Vagina (tissue), 2 donors: ENCODE measurements around the gene SMARCD1. TPM values are rescaled to one million over a fixed set of nuclear protein-coding genes. Genes with fewer than 3 reads are reported as not detected.

Experiments used
- DNase-seq, 2 donors: peaks; one replicate each; pipeline ENCODE4 v3.0.0-alpha.2; 2017; ENCODE audit errors: extremely low spot score in 2 of 2
- H3K27ac ChIP-seq: fragments of 200-600 bp; sonication (generic); one replicate; pipeline ENCODE4 v1.5.1; 2019
- H3K27me3 ChIP-seq: fragments of 200-600 bp; sonication (generic); one replicate; pipeline ENCODE4 v1.5.1; 2019
- H3K36me3 ChIP-seq, 2 donors: fragments of 200-600 bp; sonication (generic); one replicate each; pipeline ENCODE4 v1.5.1; 2017 to 2019
- H3K4me1 ChIP-seq: fragments of 200-600 bp; sonication (generic); one replicate; pipeline ENCODE4 v1.5.1; 2019
- H3K4me3 ChIP-seq, 2 donors: fragments of 200-600 bp; sonication (generic); 1 replicate in 1 of 2; 2 replicates in 1 of 2; pipeline ENCODE4 v1.5.1; 2016 to 2019
- H3K9me3 ChIP-seq: fragments of 200-600 bp; sonication (generic); one replicate; pipeline ENCODE4 v1.5.1; 2019
- POLR2A ChIP-seq, 2 donors: fragments of 450-650 bp; IDR thresholded peaks; one replicate each; pipeline ENCODE4 v1.6.1; 2017; ENCODE audit warnings: antibody characterized with exemption in 2 of 2, mild to moderate bottlenecking in 2 of 2, moderate library complexity in 2 of 2
- POLR2AphosphoS5 ChIP-seq, 2 donors: sonication (generic); formaldehyde crosslinking; IDR thresholded peaks; one replicate each; pipeline ENCODE4 v1.9.0; 2017; ENCODE audit warnings: antibody characterized with exemption in 2 of 2, mild to moderate bottlenecking in 2 of 2, low read depth in 1 of 2; ENCODE audit not compliant: insufficient read depth in 1 of 2
- intact Hi-C: fragments of 100-400 bp; cut with DNase I; formaldehyde crosslinking; loops from one replicate; pipeline ENCODE4 v1.15.1; 2023
- total RNA-seq: library from RNA; depleted of rRNA; stranded (reverse); fragments of >200 nt; gene quantifications from one replicate; pipeline ENCODE4 v1.2.3, GENCODE V29; 2016
- TF ChIP-seq, protein P1 (sequence below), 3 experiments: fragments of 450-650 bp in 2 of 3; fragments of 200-600 bp in 1 of 3; sonication (generic) in 1 of 3; IDR thresholded peaks; one replicate each; pipeline ENCODE4 v1.5.1; 2017 to 2019; ENCODE audit warnings: antibody characterized with exemption in 3 of 3, mild to moderate bottlenecking in 2 of 3, moderate library complexity in 2 of 3

The SMARCD1 gene
- total RNA-seq, 1 donor from 2014 or later: 42.2 TPM

DNA sequence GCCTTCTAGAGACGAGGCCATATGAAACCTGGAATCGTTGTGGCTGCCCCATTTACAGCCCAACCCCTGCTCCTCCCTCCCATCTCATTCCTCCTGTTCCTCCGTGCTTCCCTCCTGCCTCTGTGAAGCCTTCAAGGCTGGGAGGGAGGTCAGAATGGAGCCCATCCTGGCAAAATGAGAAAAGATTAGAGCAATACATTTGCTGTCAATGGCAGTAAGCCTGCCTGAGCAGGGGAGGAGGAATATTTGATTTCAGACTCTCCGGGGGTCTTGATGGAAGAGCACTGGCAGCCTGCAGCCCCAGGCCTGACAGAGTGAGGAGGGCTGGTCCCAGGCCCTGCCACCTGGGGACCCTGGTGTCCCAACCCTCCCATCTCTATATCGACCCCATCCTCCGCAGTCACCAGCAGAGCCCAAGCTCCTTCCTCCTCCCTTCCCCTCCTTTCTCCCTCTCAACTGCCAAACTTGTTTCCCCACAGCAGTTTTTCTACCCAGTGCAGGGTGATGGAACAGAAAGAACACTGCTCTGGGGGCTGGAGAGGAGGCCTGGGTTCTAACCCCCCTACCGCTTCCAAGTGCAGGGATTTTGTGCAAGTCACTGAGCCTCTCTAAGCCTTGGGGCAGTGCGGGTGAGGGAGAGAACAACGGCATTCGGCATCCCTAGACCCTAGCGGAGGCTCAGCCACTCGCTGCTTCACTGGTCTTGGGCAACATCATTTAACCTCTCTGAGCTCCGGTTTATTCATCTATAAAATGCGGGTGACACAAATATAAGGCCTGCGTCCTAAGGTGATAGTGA is 43.9 kb upstream of the SMARCD1 start:
- no peak for DNase-seq
- Histone ChIP-seq H3K27ac (no peak overlapping the region), H3K4me3 (no peak overlapping the region), H3K9me3 (no peaks in the 10 kb centered on the region), H3K36me3 (no peaks in the 10 kb centered on the region), H3K27me3 (no peaks in the 10 kb centered on the region), H3K4me1 (peaks cover 17% of the 10 kb centered on the region)
- intact Hi-C loops: no loop called here
- TF ChIP-seq, protein P1, sequence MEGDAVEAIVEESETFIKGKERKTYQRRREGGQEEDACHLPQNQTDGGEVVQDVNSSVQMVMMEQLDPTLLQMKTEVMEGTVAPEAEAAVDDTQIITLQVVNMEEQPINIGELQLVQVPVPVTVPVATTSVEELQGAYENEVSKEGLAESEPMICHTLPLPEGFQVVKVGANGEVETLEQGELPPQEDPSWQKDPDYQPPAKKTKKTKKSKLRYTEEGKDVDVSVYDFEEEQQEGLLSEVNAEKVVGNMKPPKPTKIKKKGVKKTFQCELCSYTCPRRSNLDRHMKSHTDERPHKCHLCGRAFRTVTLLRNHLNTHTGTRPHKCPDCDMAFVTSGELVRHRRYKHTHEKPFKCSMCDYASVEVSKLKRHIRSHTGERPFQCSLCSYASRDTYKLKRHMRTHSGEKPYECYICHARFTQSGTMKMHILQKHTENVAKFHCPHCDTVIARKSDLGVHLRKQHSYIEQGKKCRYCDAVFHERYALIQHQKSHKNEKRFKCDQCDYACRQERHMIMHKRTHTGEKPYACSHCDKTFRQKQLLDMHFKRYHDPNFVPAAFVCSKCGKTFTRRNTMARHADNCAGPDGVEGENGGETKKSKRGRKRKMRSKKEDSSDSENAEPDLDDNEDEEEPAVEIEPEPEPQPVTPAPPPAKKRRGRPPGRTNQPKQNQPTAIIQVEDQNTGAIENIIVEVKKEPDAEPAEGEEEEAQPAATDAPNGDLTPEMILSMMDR (IDR thresholded peaks at IDR 0.05): no peak
- TF ChIP-seq POLR2A (IDR thresholded peaks at IDR 0.05) (no peak), POLR2AphosphoS5 (IDR thresholded peaks at IDR 0.05; ENCODE audit: insufficient read depth in 1 of 2, low read depth in 1 of 2) (no peak)

DNA sequence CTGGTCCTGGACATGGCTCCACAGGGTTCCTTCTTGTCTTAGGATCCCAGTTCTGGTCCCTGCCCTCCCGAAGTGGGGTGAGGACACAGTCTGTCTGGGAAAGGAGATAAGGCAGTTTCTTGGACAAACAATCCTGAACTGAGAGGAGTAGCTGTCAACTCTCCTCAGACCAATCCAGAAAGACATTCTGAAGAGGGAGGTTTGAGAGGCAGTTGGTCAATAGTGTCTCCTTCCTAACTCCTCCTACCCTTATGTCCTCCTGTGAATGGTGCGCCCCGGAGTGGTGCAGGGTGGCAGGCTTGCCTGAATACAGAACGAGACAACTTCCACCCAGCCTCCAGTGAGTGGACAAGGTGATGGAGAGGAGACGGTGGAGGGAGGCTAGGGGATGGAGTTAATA is 43.2 kb upstream of the SMARCD1 start:
- peaks cover 17% of the 10 kb centered on the region for H3K4me1 ChIP-seq
- no peak overlapping the region for H3K27ac ChIP-seq
- H3K27me3 ChIP-seq: no peaks in the 10 kb centered on the region
- DNase-seq: no peak
- TF ChIP-seq, protein P1 (IDR thresholded peaks at IDR 0.05): no peak
- TF ChIP-seq POLR2A (IDR thresholded peaks at IDR 0.05): no peak
- TF ChIP-seq POLR2AphosphoS5 (IDR thresholded peaks at IDR 0.05; ENCODE audit: insufficient read depth in 1 of 2, low read depth in 1 of 2): no peak
- intact Hi-C loops: no loop called here
- H3K9me3 ChIP-seq: no peaks in the 10 kb centered on the region
- no peaks in the 10 kb centered on the region for H3K36me3 ChIP-seq
- no peak overlapping the region for H3K4me3 ChIP-seq

DNA sequence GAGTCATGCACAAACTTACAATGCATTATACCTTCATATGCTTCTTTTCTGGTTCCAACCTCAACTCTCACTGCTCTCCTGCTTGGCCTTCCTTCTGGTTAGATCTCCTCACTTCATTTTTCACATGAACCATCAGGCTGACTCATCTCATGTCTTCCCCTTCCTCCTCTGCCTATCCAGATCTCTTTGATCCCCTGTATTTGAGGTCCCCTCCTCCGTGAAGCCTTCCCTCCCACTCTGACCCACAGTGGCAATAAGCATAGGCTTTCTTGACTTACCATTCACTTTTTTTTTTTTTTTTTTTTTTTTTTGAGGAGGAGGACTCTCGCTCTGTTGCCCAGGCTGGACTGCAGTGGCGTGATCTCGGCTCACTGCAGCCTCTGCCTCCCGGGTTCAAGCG is 42.4 kb upstream of the SMARCD1 start:
- no peaks in the 10 kb centered on the region for H3K36me3 ChIP-seq
- TF ChIP-seq POLR2A (IDR thresholded peaks at IDR 0.05) (no peak), POLR2AphosphoS5 (IDR thresholded peaks at IDR 0.05; ENCODE audit: insufficient read depth in 1 of 2, low read depth in 1 of 2) (no peak)
- TF ChIP-seq, protein P1 (IDR thresholded peaks at IDR 0.05): no peak
- H3K4me3 ChIP-seq: no peak overlapping the region
- intact Hi-C loops: no loop called here
- DNase-seq: no peak
- H3K9me3 ChIP-seq: no peaks in the 10 kb centered on the region
- H3K27ac ChIP-seq: no peak overlapping the region
- H3K27me3 ChIP-seq: no peaks in the 10 kb centered on the region
- H3K4me1 ChIP-seq: peaks cover 17% of the 10 kb centered on the region

DNA sequence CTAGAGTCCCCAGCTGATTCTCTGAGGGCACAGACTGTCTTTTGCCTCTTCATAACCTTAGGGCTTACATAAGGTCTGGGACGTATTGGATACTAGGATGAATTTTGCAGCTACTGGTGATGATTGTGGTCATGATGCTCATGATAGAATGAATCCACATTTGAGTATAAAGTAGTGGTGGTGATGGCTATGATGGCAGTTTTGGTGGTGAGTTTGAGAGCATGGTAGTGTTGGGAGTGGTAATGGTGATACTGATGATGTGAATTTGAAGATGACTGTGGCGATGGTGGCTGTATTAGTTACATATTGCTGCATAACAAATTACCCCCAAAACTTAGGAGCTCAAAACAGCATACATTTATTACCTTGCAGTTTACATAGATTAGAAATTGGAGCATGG is 41.8 kb upstream of the SMARCD1 start:
- intact Hi-C loops: no loop called here
- Histone ChIP-seq H3K36me3 (no peaks in the 10 kb centered on the region), H3K27ac (no peak overlapping the region), H3K27me3 (no peaks in the 10 kb centered on the region), H3K9me3 (no peaks in the 10 kb centered on the region), H3K4me1 (peaks cover 17% of the 10 kb centered on the region), H3K4me3 (no peak overlapping the region)
- DNase-seq: no peak
- TF ChIP-seq, protein P1 (IDR thresholded peaks at IDR 0.05): no peak
- no peak for TF ChIP-seq POLR2A (IDR thresholded peaks at IDR 0.05)
- TF ChIP-seq POLR2AphosphoS5 (IDR thresholded peaks at IDR 0.05; ENCODE audit: insufficient read depth in 1 of 2, low read depth in 1 of 2): no peak

DNA sequence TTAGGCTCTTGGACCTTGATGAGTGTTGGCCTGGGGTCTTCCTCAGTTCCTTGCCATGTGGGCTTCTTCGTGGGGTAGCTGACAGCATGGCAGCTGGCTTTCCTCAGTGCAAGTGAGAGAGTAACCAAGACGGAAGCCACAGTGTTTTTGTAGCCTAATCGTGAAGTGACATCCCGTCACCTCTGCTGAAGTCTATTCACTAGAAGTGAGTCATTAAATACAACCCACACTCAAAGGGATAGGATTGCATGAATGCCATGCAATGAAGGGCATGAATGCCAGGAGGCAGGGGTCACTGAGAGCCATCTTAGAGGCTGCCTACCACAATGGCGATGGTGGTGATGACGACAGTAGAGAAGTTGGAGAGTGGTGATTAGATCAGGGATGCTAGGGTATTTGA is 41.3 kb upstream of the SMARCD1 start:
- peaks cover 17% of the 10 kb centered on the region for H3K4me1 ChIP-seq
- DNase-seq: no peak
- intact Hi-C loops: no loop called here
- no peaks in the 10 kb centered on the region for H3K9me3 ChIP-seq
- H3K36me3 ChIP-seq: no peaks in the 10 kb centered on the region
- no peaks in the 10 kb centered on the region for H3K27me3 ChIP-seq
- no peak overlapping the region for H3K27ac ChIP-seq
- no peak overlapping the region for H3K4me3 ChIP-seq
- TF ChIP-seq, protein P1 (IDR thresholded peaks at IDR 0.05): no peak
- TF ChIP-seq POLR2A (IDR thresholded peaks at IDR 0.05) (no peak), POLR2AphosphoS5 (IDR thresholded peaks at IDR 0.05; ENCODE audit: insufficient read depth in 1 of 2, low read depth in 1 of 2) (no peak)
